ENCODE results near the gene MUS81. TPM values are rescaled to one million over a fixed set of nuclear protein-coding genes. Genes with fewer than 3 reads are reported as not detected.

Gene MUS81
- total and polyA plus RNA-seq, 2 of the 13 experiments (the other 11 are each of a cell fraction or from before 2014, with no cell fraction given) = 25.6 to 30.2 TPM

- TF ChIP-seq ZFY (CRISPR knock-in tag; IDR thresholded peaks at IDR 0.05) (peak; percentile 21; the same call in 1 of the 2 replicates), KDM1A (CRISPR knock-in tag; IDR thresholded peaks at IDR 0.05) (no peak), ZNF850 (CRISPR knock-in tag; conservative IDR thresholded peaks at IDR 0.05) (no peak), SIX4 (CRISPR knock-in tag; IDR thresholded peaks at IDR 0.05) (no peak), FOSL1 (CRISPR knock-in tag; IDR thresholded peaks at IDR 0.05; ENCODE audit: borderline replicate concordance) (no peak), ZNF670 (CRISPR knock-in tag; IDR thresholded peaks at IDR 0.05; ENCODE audit: borderline replicate concordance) (no peak), GZF1 (CRISPR knock-in tag; IDR thresholded peaks at IDR 0.05) (no peak), TBL1XR1 (IDR thresholded peaks at IDR 0.05; ENCODE audit: borderline replicate concordance, low read length, partially characterized antibody) (no peak), ZNF652 (CRISPR knock-in tag; IDR thresholded peaks at IDR 0.05; ENCODE audit: borderline replicate concordance, low read depth) (no peak), MBNL3 (CRISPR knock-in tag; conservative IDR thresholded peaks at IDR 0.05) (no peak), KIAA2018 (CRISPR knock-in tag; IDR thresholded peaks at IDR 0.05; ENCODE audit: borderline replicate concordance) (no peak), DPF2 (CRISPR knock-in tag; IDR thresholded peaks at IDR 0.05; ENCODE audit: borderline replicate concordance, low read depth) (no peak), ZNF234 (CRISPR knock-in tag; conservative IDR thresholded peaks at IDR 0.05) (no peak), ZNF558 (CRISPR knock-in tag; IDR thresholded peaks at IDR 0.05; ENCODE audit: borderline replicate concordance) (no peak), ETV6 (CRISPR knock-in tag; conservative IDR thresholded peaks at IDR 0.05) (no peak), DR1 (CRISPR knock-in tag; IDR thresholded peaks at IDR 0.05) (no peak), ZFX (CRISPR knock-in tag; IDR thresholded peaks at IDR 0.05; ENCODE audit: low read depth) (peak; percentile 18; the same call in 1 of the 2 replicates), MAFF (IDR thresholded peaks at IDR 0.05; ENCODE audit: low read depth, low read length) (no peak), SMC3 (IDR thresholded peaks at IDR 0.05; ENCODE audit: low read length) (peak; percentile 82), TAF15 (IDR thresholded peaks at IDR 0.05; ENCODE audit: low read depth, low read length, poor library complexity, severe bottlenecking) (peak; percentile 42), HNRNPK (IDR thresholded peaks at IDR 0.05; ENCODE audit: low read depth, low read length, poor library complexity, severe bottlenecking) (no peak)
- TF ChIP-seq, protein P1, sequence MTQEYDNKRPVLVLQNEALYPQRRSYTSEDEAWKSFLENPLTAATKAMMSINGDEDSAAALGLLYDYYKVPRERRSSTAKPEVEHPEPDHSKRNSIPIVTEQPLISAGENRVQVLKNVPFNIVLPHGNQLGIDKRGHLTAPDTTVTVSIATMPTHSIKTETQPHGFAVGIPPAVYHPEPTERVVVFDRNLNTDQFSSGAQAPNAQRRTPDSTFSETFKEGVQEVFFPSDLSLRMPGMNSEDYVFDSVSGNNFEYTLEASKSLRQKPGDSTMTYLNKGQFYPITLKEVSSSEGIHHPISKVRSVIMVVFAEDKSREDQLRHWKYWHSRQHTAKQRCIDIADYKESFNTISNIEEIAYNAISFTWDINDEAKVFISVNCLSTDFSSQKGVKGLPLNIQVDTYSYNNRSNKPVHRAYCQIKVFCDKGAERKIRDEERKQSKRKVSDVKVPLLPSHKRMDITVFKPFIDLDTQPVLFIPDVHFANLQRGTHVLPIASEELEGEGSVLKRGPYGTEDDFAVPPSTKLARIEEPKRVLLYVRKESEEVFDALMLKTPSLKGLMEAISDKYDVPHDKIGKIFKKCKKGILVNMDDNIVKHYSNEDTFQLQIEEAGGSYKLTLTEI (CRISPR knock-in tag; conservative IDR thresholded peaks at IDR 0.05) = no peak
- TF ChIP-seq, protein P2, sequence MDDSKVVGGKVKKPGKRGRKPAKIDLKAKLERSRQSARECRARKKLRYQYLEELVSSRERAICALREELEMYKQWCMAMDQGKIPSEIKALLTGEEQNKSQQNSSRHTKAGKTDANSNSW (CRISPR knock-in tag; IDR thresholded peaks at IDR 0.05; ENCODE audit: borderline replicate concordance) = no peak
These were observed 24.5 kb downstream of the MUS81 start (continued) for GRCh38 chr11:65884716-65885092.

All from HepG2 (cell line).